Breast epithelium (tissue), 3 donors: ENCODE data around the gene SWAP70.

ENCODE experiments used
- CTCF ChIP-seq, 3 donors: fragments of 450-650 bp; IDR thresholded peaks; one replicate each; pipeline ENCODE4 v1.5.1; 2016 to 2017; ENCODE audit warnings: antibody characterized with exemption in 3 of 3, mild to moderate bottlenecking in 3 of 3, moderate library complexity in 3 of 3
- POLR2A ChIP-seq: fragments of 450-650 bp; IDR thresholded peaks from one replicate; pipeline ENCODE4 v1.6.1; 2016; ENCODE audit warnings: antibody characterized with exemption, mild to moderate bottlenecking, moderate library complexity

DNA sequence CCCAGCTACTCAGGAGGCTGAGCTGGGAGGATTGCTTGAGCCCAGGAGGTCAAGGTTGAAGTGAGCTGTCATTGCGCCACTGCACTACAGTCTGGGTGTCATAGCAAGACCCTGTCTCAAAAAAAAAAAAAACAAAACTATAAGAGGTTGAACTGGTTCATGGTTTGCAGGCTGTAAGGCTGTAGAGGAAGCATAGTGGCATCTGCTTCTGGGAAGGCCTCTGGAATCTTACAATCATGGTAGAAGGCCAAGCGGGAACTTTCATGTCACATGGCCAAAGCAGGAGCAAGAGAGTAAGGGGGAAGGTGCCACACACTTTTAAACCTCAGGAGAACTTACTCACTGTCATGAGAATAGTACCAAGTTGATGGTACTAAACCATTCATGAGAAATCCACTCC lies 109.6 kb downstream of the SWAP70 start:
- TF ChIP-seq POLR2A (no peak), CTCF (IDR thresholded peaks at IDR 0.05) (no peak)
